ENCODE results near the gene RPIA. TPM values are rescaled to one million over a fixed set of nuclear protein-coding genes. Genes with fewer than 3 reads are reported as not detected.
A peak's percentile ranks its signal among the peaks of the same experiment; 100 is the strongest.

Gene RPIA
- total RNA-seq, 1 donor from 2014 or later: 11.5 TPM

DNA sequence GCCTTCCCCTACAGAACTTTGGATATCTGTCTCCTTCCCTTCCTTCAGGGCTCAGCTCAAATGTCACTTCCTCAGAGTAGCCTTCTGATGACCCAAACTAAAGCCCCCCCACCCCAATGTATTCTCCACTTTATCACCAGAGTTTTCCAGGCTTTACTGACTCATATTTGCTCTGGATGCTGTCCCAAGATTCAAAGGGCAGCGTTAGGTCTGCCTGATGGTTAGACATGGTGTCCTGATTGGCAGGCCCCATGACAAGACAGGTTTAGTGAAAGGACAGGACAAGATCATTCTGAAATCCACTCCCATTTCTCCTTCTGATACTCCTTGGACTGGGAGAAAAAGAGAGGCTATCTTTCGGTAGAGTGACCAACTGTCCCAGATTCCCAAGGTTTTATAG is 22.6 kb upstream of the RPIA start:
- TF ChIP-seq EZH2 (IDR thresholded peaks at IDR 0.05) (no peak), EZH2phosphoT487 (IDR thresholded peaks at IDR 0.05) (no peak)
- TF ChIP-seq, protein P1, sequence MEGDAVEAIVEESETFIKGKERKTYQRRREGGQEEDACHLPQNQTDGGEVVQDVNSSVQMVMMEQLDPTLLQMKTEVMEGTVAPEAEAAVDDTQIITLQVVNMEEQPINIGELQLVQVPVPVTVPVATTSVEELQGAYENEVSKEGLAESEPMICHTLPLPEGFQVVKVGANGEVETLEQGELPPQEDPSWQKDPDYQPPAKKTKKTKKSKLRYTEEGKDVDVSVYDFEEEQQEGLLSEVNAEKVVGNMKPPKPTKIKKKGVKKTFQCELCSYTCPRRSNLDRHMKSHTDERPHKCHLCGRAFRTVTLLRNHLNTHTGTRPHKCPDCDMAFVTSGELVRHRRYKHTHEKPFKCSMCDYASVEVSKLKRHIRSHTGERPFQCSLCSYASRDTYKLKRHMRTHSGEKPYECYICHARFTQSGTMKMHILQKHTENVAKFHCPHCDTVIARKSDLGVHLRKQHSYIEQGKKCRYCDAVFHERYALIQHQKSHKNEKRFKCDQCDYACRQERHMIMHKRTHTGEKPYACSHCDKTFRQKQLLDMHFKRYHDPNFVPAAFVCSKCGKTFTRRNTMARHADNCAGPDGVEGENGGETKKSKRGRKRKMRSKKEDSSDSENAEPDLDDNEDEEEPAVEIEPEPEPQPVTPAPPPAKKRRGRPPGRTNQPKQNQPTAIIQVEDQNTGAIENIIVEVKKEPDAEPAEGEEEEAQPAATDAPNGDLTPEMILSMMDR (IDR thresholded peaks at IDR 0.05): no peak
- no peaks in the 10 kb centered on the region for H3K9me3 Mint-ChIP-seq
- no peak overlapping the region for H3K27ac ChIP-seq
- no peak overlapping the region for H3K9ac ChIP-seq
- no peak overlapping the region for H2AFZ ChIP-seq (replicated peaks)
- H3K36me3 Mint-ChIP-seq: no peaks in the 10 kb centered on the region
- no peaks in the 10 kb centered on the region for H3F3A ChIP-seq (ENCODE audit: low read depth)
- no peak overlapping the region for H3K4me3 ChIP-seq
- H3K4me1 Mint-ChIP-seq: no peaks in the 10 kb centered on the region
- H3K79me2 ChIP-seq (ENCODE audit: low read depth): no peaks in the 10 kb centered on the region
- peaks cover 7% of the 10 kb centered on the region for H3K27me3 Mint-ChIP-seq (ENCODE audit: insufficient read depth, low read depth)
- no peaks in the 10 kb centered on the region for H3K4me1 ChIP-seq
- H3K4me3 Mint-ChIP-seq: no peak overlapping the region
- H3K27me3 ChIP-seq: no peaks in the 10 kb centered on the region
- H3K9me3 ChIP-seq (ENCODE audit: low read depth): no peaks in the 10 kb centered on the region
- H3K36me3 ChIP-seq: no peaks in the 10 kb centered on the region
- H3K4me2 ChIP-seq: no peak overlapping the region
- no peaks in the 10 kb centered on the region for H4K20me1 ChIP-seq (ENCODE audit: low read depth)
- H3K27ac Mint-ChIP-seq: no peak overlapping the region
- no peak for DNase-seq (ENCODE audit: low spot score)

GRCh38 chr2:88669482-88670214 is 21.8 kb upstream of the RPIA start:
- TF ChIP-seq, protein P1 (IDR thresholded peaks at IDR 0.05): peak; percentile 73
- TF ChIP-seq EZH2phosphoT487 (IDR thresholded peaks at IDR 0.05) (no peak), EZH2 (IDR thresholded peaks at IDR 0.05) (no peak)
- no peaks in the 10 kb centered on the region for H3K9me3 ChIP-seq (ENCODE audit: low read depth)
- H3K4me3 Mint-ChIP-seq: no peak overlapping the region
- H3K27ac ChIP-seq: no peak overlapping the region
- no peak overlapping the region for H3K4me3 ChIP-seq
- peaks cover 6% of the 10 kb centered on the region for H3K27me3 Mint-ChIP-seq (ENCODE audit: insufficient read depth, low read depth)
- H3K9me3 Mint-ChIP-seq: no peaks in the 10 kb centered on the region
- no peak overlapping the region for H3K27ac Mint-ChIP-seq
- no peak overlapping the region for H3K9ac ChIP-seq
- no peaks in the 10 kb centered on the region for H3K27me3 ChIP-seq
- no peaks in the 10 kb centered on the region for H3K4me1 Mint-ChIP-seq
- no peaks in the 10 kb centered on the region for H3F3A ChIP-seq (ENCODE audit: low read depth)
- no peak overlapping the region for H3K4me2 ChIP-seq
- no peak overlapping the region for H2AFZ ChIP-seq (replicated peaks)
- no peaks in the 10 kb centered on the region for H4K20me1 ChIP-seq (ENCODE audit: low read depth)
- H3K36me3 ChIP-seq: no peaks in the 10 kb centered on the region
- DNase-seq (ENCODE audit: low spot score): peak; percentile 52
- no peaks in the 10 kb centered on the region for H3K4me1 ChIP-seq
- H3K36me3 Mint-ChIP-seq: no peaks in the 10 kb centered on the region
- no peaks in the 10 kb centered on the region for H3K79me2 ChIP-seq (ENCODE audit: low read depth)

DNA sequence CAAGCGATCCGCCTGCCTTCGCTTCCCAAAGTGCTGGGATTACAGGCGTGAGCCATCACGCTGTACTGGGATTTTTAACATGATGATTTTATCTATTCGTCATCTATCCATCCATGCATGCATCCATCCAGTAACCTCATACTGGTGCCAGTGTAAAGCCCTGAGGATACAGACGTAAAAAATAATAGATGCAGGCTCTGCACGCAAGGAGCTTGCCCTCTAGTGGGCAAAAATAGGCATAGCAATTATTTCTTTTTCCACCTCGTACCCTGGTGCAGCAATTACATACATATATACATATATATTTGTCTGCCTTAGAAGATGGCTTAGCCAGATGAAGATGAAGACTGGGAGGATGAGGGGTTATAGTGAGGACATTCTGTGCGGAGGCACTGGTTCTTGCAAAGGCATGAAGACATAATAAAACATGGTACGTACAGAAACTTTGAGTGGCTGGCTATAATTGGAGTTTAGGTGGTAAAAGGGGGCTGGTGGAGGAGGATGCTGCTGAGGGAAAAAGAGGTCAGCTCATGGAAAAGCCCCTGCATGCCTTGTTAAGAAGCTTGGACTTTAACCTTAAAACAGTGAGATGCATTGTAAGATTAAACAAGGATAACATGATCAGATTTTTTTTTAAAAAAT is 19.6 kb upstream of the RPIA start:
- Mint-ChIP-seq H3K36me3 (no peaks in the 10 kb centered on the region), H3K4me3 (no peak overlapping the region), H3K4me1 (no peaks in the 10 kb centered on the region), H3K27me3 (ENCODE audit: insufficient read depth, low read depth) (peaks cover 6% of the 10 kb centered on the region), H3K27ac (no peak overlapping the region), H3K9me3 (no peaks in the 10 kb centered on the region)
- Histone ChIP-seq H3K4me1 (no peaks in the 10 kb centered on the region), H3F3A (ENCODE audit: low read depth) (no peaks in the 10 kb centered on the region), H3K9me3 (ENCODE audit: low read depth) (no peaks in the 10 kb centered on the region), H3K4me2 (no peak overlapping the region), H3K36me3 (no peaks in the 10 kb centered on the region), H3K79me2 (ENCODE audit: low read depth) (no peaks in the 10 kb centered on the region), H3K9ac (no peak overlapping the region), H3K27ac (no peak overlapping the region), H3K27me3 (no peaks in the 10 kb centered on the region), H3K4me3 (no peak overlapping the region), H4K20me1 (ENCODE audit: low read depth) (no peaks in the 10 kb centered on the region), H2AFZ (replicated peaks) (no peak overlapping the region)
- TF ChIP-seq EZH2 (IDR thresholded peaks at IDR 0.05) (no peak), EZH2phosphoT487 (IDR thresholded peaks at IDR 0.05) (no peak)
- TF ChIP-seq, protein P1 (IDR thresholded peaks at IDR 0.05): peak; percentile 93
- peak; percentile 38 for DNase-seq (ENCODE audit: low spot score)
